ENCODE results near the gene SLC29A2.

The SLC29A2 gene

DNA sequence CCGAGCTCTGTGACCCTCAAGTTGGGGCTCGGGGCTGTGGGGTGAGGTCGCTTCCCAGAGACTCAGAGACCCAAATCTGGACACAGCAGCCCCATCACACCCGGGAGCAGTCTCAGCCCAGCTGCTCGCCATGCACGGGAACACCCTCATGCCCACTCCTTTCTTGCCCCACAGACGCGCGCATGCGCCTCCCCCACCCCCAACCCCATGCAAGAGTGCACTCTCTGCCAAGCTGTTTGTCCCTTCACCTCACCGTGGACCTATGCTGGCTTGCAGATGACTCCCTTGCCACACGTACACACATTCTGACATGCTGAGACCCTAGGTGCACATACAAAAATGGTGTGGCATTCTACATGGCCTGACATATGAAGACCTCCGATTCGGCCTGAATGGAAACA lies 54.2 kb downstream of the SLC29A2 start:
- Histone ChIP-seq H3K27ac (no peak overlapping the region), H3K27me3 (peaks cover 53% of the 10 kb centered on the region), H3K4me3 (ENCODE audit: low read depth in 1 of 2, low read length in 1 of 2) (no peak overlapping the region), H3K36me3 (no peaks in the 10 kb centered on the region), H3K9me3 (no peaks in the 10 kb centered on the region), H3K4me1 (ENCODE audit: control insufficient read depth in 1 of 2, insufficient read depth in 1 of 2, low read depth in 1 of 2, low read length in 1 of 2) (peaks cover 23 to 24% of the 10 kb centered on the region in 2 experiments)
- TF ChIP-seq, protein P1, sequence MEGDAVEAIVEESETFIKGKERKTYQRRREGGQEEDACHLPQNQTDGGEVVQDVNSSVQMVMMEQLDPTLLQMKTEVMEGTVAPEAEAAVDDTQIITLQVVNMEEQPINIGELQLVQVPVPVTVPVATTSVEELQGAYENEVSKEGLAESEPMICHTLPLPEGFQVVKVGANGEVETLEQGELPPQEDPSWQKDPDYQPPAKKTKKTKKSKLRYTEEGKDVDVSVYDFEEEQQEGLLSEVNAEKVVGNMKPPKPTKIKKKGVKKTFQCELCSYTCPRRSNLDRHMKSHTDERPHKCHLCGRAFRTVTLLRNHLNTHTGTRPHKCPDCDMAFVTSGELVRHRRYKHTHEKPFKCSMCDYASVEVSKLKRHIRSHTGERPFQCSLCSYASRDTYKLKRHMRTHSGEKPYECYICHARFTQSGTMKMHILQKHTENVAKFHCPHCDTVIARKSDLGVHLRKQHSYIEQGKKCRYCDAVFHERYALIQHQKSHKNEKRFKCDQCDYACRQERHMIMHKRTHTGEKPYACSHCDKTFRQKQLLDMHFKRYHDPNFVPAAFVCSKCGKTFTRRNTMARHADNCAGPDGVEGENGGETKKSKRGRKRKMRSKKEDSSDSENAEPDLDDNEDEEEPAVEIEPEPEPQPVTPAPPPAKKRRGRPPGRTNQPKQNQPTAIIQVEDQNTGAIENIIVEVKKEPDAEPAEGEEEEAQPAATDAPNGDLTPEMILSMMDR (IDR thresholded peaks at IDR 0.05) = no peak

- TF ChIP-seq, protein P1 (IDR thresholded peaks at IDR 0.05) = no peak
- Histone ChIP-seq H3K4me3 (ENCODE audit: low read depth in 1 of 2, low read length in 1 of 2) (no peak within 1 kb of the TSS), H3K36me3 (no peaks in the 10 kb centered on the region), H3K27me3 (peaks cover 54% of the 10 kb centered on the region), H3K4me1 (ENCODE audit: control insufficient read depth in 1 of 2, insufficient read depth in 1 of 2, low read depth in 1 of 2, low read length in 1 of 2) (peaks cover 28 to 29% of the 10 kb centered on the region in 2 experiments), H3K27ac (no peak within 1 kb of the TSS), H3K9me3 (no peaks in the 10 kb centered on the region)
These were observed 54.7 kb downstream of the SLC29A2 start, which contains the start of gene CD248 for GRCh38 chr11:66316849-66317251. Gene CD248 (minus strand): TSS chr11:66317044. CDS start chr11:66317027, 17 bp downstream.

DNA sequence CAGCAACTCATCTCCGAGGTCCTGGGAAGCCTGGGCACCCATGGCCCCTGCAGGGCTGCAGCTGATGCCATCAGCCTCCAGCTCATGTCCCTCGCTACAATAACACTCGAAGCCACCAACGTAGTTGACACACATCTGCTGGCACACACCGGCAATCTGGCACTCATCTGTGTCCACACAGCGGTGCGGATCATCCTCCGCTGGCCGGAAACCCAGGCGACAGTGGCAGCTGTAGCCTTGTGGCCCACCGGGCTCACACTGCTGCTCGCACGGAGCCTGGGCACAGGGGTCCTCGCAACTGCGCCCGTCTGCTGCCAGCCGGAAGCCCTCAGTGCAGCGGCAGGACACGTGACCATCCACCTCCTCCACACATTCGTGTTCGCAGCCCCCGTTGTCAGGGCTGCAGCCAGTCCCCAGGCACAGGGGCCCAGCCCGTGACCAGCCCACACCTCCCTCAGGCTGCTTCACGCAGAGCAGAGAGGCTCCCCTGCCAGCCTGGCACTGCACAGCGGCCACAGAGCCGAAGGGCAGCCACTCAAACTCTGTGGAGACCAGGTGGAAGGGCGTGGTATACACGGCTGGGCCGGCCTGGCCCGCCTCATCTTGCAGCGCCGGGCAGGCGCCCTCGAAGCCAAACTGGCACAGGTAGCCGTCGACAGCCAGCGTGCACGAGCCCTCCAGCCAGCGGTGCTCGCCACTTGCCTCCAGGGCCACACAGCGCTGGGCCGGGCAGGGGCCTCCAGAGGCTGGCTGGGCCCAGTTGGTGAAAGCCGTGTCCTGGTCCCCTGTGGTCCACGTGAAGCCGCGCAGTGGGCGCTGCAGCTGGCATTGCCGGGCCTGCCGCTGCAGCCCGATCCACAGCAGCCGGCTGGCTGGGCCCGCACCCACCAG lies 55.4 kb downstream of the SLC29A2 start:
- Histone ChIP-seq H3K9me3 (no peaks in the 10 kb centered on the region), H3K4me3 (ENCODE audit: low read depth in 1 of 2, low read length in 1 of 2) (no peak overlapping the region), H3K36me3 (no peaks in the 10 kb centered on the region), H3K4me1 (ENCODE audit: control insufficient read depth in 1 of 2, insufficient read depth in 1 of 2, low read depth in 1 of 2, low read length in 1 of 2) (peaks cover 31 to 35% of the 10 kb centered on the region in 2 experiments), H3K27me3 (peaks cover 61% of the 10 kb centered on the region), H3K27ac (no peak overlapping the region)
- TF ChIP-seq, protein P1 (IDR thresholded peaks at IDR 0.05) = no peak

DNA sequence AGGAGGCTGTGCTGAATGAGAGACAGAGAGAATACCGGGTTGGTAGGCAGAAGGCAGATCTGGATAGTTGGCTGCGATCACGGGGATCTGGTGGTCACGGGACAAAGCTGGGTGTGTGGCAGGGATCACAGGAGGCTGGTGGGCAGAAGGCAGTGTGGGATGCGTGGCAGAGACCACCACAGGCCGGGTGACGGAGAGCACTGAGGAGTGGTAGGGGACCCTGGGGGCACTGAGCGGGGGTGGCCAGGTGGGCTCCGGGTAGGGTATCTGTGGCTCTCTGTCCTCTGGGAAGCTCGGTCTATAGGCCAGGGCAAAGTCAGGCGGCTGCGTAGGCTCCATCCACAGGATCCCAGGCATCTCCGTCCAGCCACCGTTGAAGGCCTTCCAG lies 56.1 kb downstream of the SLC29A2 start:
- Histone ChIP-seq H3K36me3 (no peaks in the 10 kb centered on the region), H3K27ac (no peak overlapping the region), H3K4me1 (ENCODE audit: control insufficient read depth in 1 of 2, insufficient read depth in 1 of 2, low read depth in 1 of 2, low read length in 1 of 2) (peaks cover 31 to 35% of the 10 kb centered on the region in 2 experiments), H3K4me3 (ENCODE audit: low read depth in 1 of 2, low read length in 1 of 2) (no peak overlapping the region), H3K9me3 (no peaks in the 10 kb centered on the region), H3K27me3 (peaks cover 68% of the 10 kb centered on the region)
- TF ChIP-seq, protein P1 (IDR thresholded peaks at IDR 0.05) = no peak

- Histone ChIP-seq H3K4me3 (ENCODE audit: low read depth in 1 of 2, low read length in 1 of 2) (no peak overlapping the region), H3K9me3 (no peaks in the 10 kb centered on the region), H3K4me1 (ENCODE audit: control insufficient read depth in 1 of 2, insufficient read depth in 1 of 2, low read depth in 1 of 2, low read length in 1 of 2) (peaks cover 31 to 35% of the 10 kb centered on the region in 2 experiments), H3K27me3 (peaks cover 74% of the 10 kb centered on the region), H3K27ac (no peak overlapping the region), H3K36me3 (no peaks in the 10 kb centered on the region)
- TF ChIP-seq, protein P1 (IDR thresholded peaks at IDR 0.05) = no peak
These were observed 56.7 kb downstream of the SLC29A2 start for GRCh38 chr11:66314561-66315497.
